ENCODE measurements around the gene COL5A1.

GRCh38 chr9:134624621-134625181 is 16.9 kb upstream of the COL5A1 start:
- TF ChIP-seq CTCF (conservative IDR thresholded peaks at IDR 0.05 in 1 of 2, IDR thresholded peaks at IDR 0.05 in 1 of 2; ENCODE audit: low read depth in 1 of 2, low read length in 2 of 2) (no peak), EZH2 (IDR thresholded peaks at IDR 0.05; ENCODE audit: low read length, missing control alignments) (no peak)

Data from fibroblast of lung (primary cell).